IMR-90 (cell line): ENCODE measurements around the gene BEGAIN. TPM values are rescaled to one million over a fixed set of nuclear protein-coding genes. Genes with fewer than 3 reads are reported as not detected.

Source experiments
- ATAC-seq: fragments of 200-7000 bp; cut with Tn5 transposase; 2 replicates; pipeline ENCODE4 v1.9.1; 2020; ENCODE audit warnings: low read depth, mild to moderate bottlenecking, moderate library complexity
- BruUV-seq: library from RNA; stranded (reverse); fragments of 400-500 nt; replicated peaks from 2 replicates; lab custom pipeline; 2021; lab: Mats Ljungman, UMichigan
- CTCF ChIA-PET: fragments of 300-600 bp; formaldehyde crosslinking; extraction: SDS; loops from one replicate; lab custom pipeline; 2021; ENCODE audit warnings: antibody characterized with exemption; lab: Yijun Ruan, JAX
- POLR2A ChIA-PET: fragments of 300-600 bp; sonication (Branson Sonifier 250); formaldehyde crosslinking; loops from one replicate; lab custom pipeline; 2022; ENCODE audit warnings: antibody characterized with exemption; ENCODE audit not compliant: unreplicated experiment; lab: Charles Lee
- DNase-seq: peaks from one replicate; pipeline ENCODE4 v3.0.0; 2013
- H2AFZ ChIP-seq: replicated peaks from 2 replicates; pipeline ENCODE3; 2013; ENCODE audit warnings: low read length, mild to moderate bottlenecking; ENCODE audit not compliant: poor library complexity
- H2AK5ac ChIP-seq: 2 replicates; pipeline ENCODE4 v1.6.1; 2013; ENCODE audit warnings: low read depth, low read length, inconsistent platforms
- H2AK9ac ChIP-seq: replicated peaks from 2 replicates; pipeline ENCODE3; 2013; ENCODE audit warnings: mild to moderate bottlenecking, low read depth, low read length, moderate library complexity; ENCODE audit not compliant: poor library complexity
- H2BK120ac ChIP-seq: 2 replicates; pipeline ENCODE4 v1.6.1; 2013; ENCODE audit warnings: low read depth, low read length, inconsistent platforms
- H2BK15ac ChIP-seq: 3 replicates; pipeline ENCODE4 v1.6.1; 2013; ENCODE audit warnings: low read depth, low read length, inconsistent platforms
- H2BK20ac ChIP-seq: 2 replicates; pipeline ENCODE4 v1.6.1; 2013; ENCODE audit warnings: low read depth, mild to moderate bottlenecking, inconsistent platforms, low read length, moderate library complexity
- H2BK5ac ChIP-seq: 2 replicates; pipeline ENCODE4 v1.6.1; 2013; ENCODE audit warnings: mild to moderate bottlenecking, low read depth, low read length, inconsistent platforms; ENCODE audit not compliant: poor library complexity, severe bottlenecking
- H3K14ac ChIP-seq: replicated peaks from 2 replicates; pipeline ENCODE4 v1.6.1; 2013; ENCODE audit warnings: low read depth, low read length, inconsistent platforms
- H3K18ac ChIP-seq: 2 replicates; pipeline ENCODE4 v1.6.1; 2013; ENCODE audit warnings: low read depth, low read length, control low read depth
- H3K23ac ChIP-seq: 2 replicates; pipeline ENCODE4 v1.6.1; 2013; ENCODE audit warnings: low read depth, low read length, inconsistent platforms
- H3K27ac ChIP-seq: 2 replicates; pipeline ENCODE4 v1.5.1; 2013; ENCODE audit warnings: mild to moderate bottlenecking, control low read depth, low read length; ENCODE audit not compliant: insufficient read depth
- H3K27me3 ChIP-seq: 2 replicates; pipeline ENCODE4 v1.6.1; 2013; ENCODE audit warnings: low read length; ENCODE audit not compliant: control insufficient read depth, insufficient read depth
- H3K36me3 ChIP-seq: 2 replicates; pipeline ENCODE4 v1.6.1; 2013; ENCODE audit warnings: low read length, mixed read lengths; ENCODE audit not compliant: control insufficient read depth, insufficient read depth
- H3K4ac ChIP-seq: 2 replicates; pipeline ENCODE4 v1.6.1; 2013; ENCODE audit warnings: low read depth, low read length, inconsistent platforms
- H3K4me1 ChIP-seq: 2 replicates; pipeline ENCODE4 v1.6.1; 2013; ENCODE audit warnings: low read length, mixed read lengths; ENCODE audit not compliant: control insufficient read depth, insufficient read depth
- H3K4me2 ChIP-seq: 2 replicates; pipeline ENCODE4 v1.6.1; 2013; ENCODE audit warnings: low read depth, mild to moderate bottlenecking, control low read depth, low read length, moderate library complexity
- H3K4me3 ChIP-seq: 2 replicates; pipeline ENCODE4 v1.5.1; 2013; ENCODE audit warnings: low read depth, mild to moderate bottlenecking, control low read depth, low read length, moderate library complexity; ENCODE audit not compliant: insufficient read depth
- H3K56ac ChIP-seq: 2 replicates; pipeline ENCODE4 v1.6.1; 2013; ENCODE audit warnings: low read length, inconsistent platforms; ENCODE audit not compliant: insufficient read depth; ENCODE audit errors: extremely low read depth
- H3K79me1 ChIP-seq, 2 experiments: 2 replicates each; pipeline ENCODE4 v1.6.1; 2013; ENCODE audit warnings: low read length in 2 of 2, inconsistent platforms in 1 of 2, low read depth in 1 of 2
- H3K9ac ChIP-seq: 2 replicates; pipeline ENCODE4 v1.6.1; 2013; ENCODE audit warnings: low read depth, low read length, control low read depth
- H3K9me1 ChIP-seq: 2 replicates; pipeline ENCODE4 v1.6.1; 2013; ENCODE audit warnings: low read length, inconsistent platforms; ENCODE audit not compliant: insufficient read depth
- H3K9me3 ChIP-seq: 2 replicates; pipeline ENCODE4 v1.6.1; 2013; ENCODE audit warnings: low read length; ENCODE audit not compliant: control insufficient read depth, insufficient read depth
- H4K20me1 ChIP-seq: 2 replicates; pipeline ENCODE4 v1.6.1; 2013; ENCODE audit warnings: low read length, inconsistent platforms; ENCODE audit not compliant: insufficient read depth
- H4K5ac ChIP-seq: 2 replicates; pipeline ENCODE4 v1.6.1; 2013; ENCODE audit warnings: mild to moderate bottlenecking, low read depth, low read length, control low read depth
- H4K8ac ChIP-seq, 2 experiments: 2 replicates each; pipeline ENCODE4 v1.6.1; 2013; ENCODE audit warnings: low read depth in 2 of 2, low read length in 2 of 2, control low read depth in 1 of 2, inconsistent platforms in 1 of 2
- H4K91ac ChIP-seq: 2 replicates; pipeline ENCODE4 v1.6.1; 2013; ENCODE audit warnings: low read depth, low read length, inconsistent platforms; ENCODE audit not compliant: insufficient read depth
- MXI1 ChIP-seq: IDR thresholded peaks from 2 replicates; pipeline ENCODE4 v1.6.1; 2012; ENCODE audit warnings: low read depth, mild to moderate bottlenecking, low read length, moderate library complexity, borderline replicate concordance
- NFE2L2 ChIP-seq: fragments of 150-350 bp; IDR thresholded peaks from 2 replicates; pipeline ENCODE4 v1.6.1; 2016; ENCODE audit warnings: low read depth, mild to moderate bottlenecking, low read length
- RCOR1 ChIP-seq: IDR thresholded peaks from 2 replicates; pipeline ENCODE4 v1.6.1; 2012; ENCODE audit warnings: mild to moderate bottlenecking, low read length, improper control_type of control experiment; ENCODE audit not compliant: insufficient replicate concordance
- WGBS, 2 experiments: methylation state at CpG; one replicate each; pipeline versions ENCODE4 v1.1.5 to v1.1.7; 2013; ENCODE audit warnings: missing lambda C conversion rate in 2 of 2; ENCODE audit not compliant: insufficient read length in 1 of 2; ENCODE audit errors: extremely low coverage in 2 of 2; 5-methylcytosine and 5-hydroxymethylcytosine counted together
- dilution Hi-C: fragments of 300-500 bp; cut with HindIII; formaldehyde crosslinking; loops from one replicate; pipeline ENCODE4 v1.14.3; 2018; ENCODE audit warnings: low sequenced_read_pairs; ENCODE audit not compliant: unreplicated experiment
- in situ Hi-C: fragments of 300-500 bp; cut with MboI; formaldehyde crosslinking; loops from 3 replicates; pipeline ENCODE4 v1.14.3; 2019; ENCODE audit warnings: low sequenced_read_pairs, inconsistent platforms, mixed read lengths
- intact Hi-C: fragments of 100-400 bp; cut with micrococcal nuclease; formaldehyde crosslinking; loops from 2 replicates; pipeline ENCODE4 v1.10.0; 2022
- polyA plus RNA-seq, 3 experiments: library from polyadenylated mRNA; depleted of rRNA; stranded (reverse); fragments of >200 nt; gene quantifications; 2 replicates each; pipeline ENCODE4 v1.2.3, GENCODE V29; 2012; ENCODE audit warnings: low replicate concordance in 1 of 3
- total RNA-seq: library from RNA; depleted of rRNA; stranded (reverse); fragments of >200 nt; gene quantifications from 2 replicates; pipeline ENCODE4 v1.2.3, GENCODE V29; 2012

The BEGAIN gene
- total and polyA plus RNA-seq, 2 of the 4 experiments (the other 2 are of a cell fraction) = 0.18 to 0.99 TPM

DNA sequence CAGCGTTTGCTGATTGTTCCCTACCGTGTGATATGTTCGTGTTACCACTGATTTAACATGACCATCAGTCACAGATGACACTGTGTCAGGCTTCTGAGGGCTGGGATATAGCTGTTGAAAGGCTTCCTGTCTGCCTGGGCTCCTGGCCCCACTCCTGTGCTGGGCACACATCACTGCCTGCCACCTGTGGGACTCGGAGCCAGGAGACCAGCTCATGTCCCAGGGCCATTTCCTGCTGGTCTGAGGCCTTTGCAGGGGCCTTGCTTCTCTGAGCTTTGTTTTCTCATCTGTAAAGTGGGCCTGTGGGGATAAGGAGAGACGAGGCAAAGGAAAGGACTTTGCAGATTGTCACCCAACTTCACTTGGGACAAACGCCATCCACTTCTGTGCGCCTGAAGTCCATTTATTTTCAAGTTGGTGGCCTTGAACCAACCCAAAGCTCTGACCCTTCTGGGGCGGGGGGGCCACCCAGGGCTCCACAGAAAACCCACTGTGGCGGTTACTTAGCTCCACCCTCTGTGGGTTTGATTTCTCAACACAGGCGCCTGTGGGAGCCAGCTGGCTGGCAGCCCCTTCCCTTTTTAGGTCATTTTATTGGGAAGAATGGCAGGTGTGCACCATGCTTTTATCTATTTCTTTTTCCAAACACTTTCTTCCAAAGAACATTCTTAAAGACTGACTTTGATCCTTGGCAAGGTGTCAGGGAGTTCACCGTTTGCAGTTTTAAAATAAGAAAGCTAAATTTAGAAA, 54.1 kb downstream of the BEGAIN start (continued):
- no peak for TF ChIP-seq RCOR1

DNA sequence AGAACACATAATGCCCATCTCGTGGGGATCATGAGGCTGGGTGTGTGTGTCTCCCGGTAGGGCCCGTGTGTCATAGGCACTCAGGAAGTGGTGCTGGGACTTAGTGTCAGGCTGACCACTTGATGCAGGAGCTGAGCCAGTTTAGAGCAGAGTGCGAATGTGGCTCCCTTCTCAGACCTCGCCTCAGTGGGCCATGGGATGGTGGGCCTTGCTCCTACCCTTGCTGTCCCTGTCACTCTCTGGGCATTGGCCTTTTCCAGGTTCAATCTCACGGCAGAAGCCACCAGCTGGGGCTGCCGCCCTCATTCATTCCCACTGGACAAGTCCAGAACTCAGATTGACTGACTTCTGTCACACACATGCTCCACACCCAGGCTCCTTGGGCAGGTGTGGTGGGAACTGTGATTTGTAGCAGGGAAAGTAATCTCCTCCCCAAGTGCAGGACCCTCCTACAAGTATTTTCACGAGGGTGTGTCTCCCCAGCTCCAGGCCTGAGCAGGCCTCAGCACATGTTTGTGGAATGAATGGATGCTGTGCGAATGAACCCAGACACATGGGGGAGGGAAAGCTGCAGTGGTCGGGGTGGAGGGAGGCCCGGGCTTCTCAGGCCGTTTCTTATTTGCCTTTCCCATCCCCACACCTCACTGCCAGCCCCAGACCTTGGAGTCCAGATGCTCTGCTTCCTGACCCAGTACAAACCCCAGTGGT, 54.9 kb downstream of the BEGAIN start:
- H2BK5ac ChIP-seq = no peak overlapping the region
- no peak overlapping the region for H4K8ac ChIP-seq
- peaks cover 4% of the 10 kb centered on the region for H3K9me1 ChIP-seq
- no peak overlapping the region for H4K5ac ChIP-seq
- no peak overlapping the region for H2BK20ac ChIP-seq
- H2BK15ac ChIP-seq = no peak overlapping the region
- dilution Hi-C loops (no loop called here), in situ Hi-C loops (no loop called here), intact Hi-C loops (loop anchor here (5.0 kb wide), 1 partner anchor 295 kb away; the partner anchor contains the start of gene MEG3)
- H4K20me1 ChIP-seq = no peaks in the 10 kb centered on the region
- no TSS peak for BruUV-seq
- H2BK120ac ChIP-seq = no peak overlapping the region
- TF ChIP-seq NFE2L2 (no peak), MXI1 (peak; percentile 48; the same call in 1 of the 2 replicates)
- no peak overlapping the region for H3K4ac ChIP-seq
- DNase-seq (peak; percentile 13), ATAC-seq (peak; percentile 52; the same call in 1 of the 2 replicates)
- ChIA-PET POLR2A (no interaction called here), CTCF (interaction anchor here (0.5 kb wide), 1 partner anchor 17 kb away, joined by 3 read pairs; no protein-coding TSS in a partner anchor)
- H3K36me3 ChIP-seq = peaks cover 16% of the 10 kb centered on the region; the same call in 1 of the 2 replicates
- H3K9me3 ChIP-seq = no peaks in the 10 kb centered on the region
- H2AK5ac ChIP-seq = peak overlapping the region; percentile 50; the same call in 1 of the 2 replicates
- H4K91ac ChIP-seq = no peak overlapping the region
- H3K4me1 ChIP-seq = no peaks in the 10 kb centered on the region; the same call in 1 of the 2 replicates
- H2AK9ac ChIP-seq = peak overlapping the region; percentile 45
- H3K27me3 ChIP-seq = no peaks in the 10 kb centered on the region
- no peak overlapping the region for H3K4me3 ChIP-seq
- WGBS, 2 experiments = 100% methylated on average over 1 of the region's 12 CpGs; no CpG with 5 or more reads in 1 of the 2 experiments
- no peak overlapping the region for H3K18ac ChIP-seq
- no peak overlapping the region for H3K4me2 ChIP-seq
- no peak overlapping the region for H3K23ac ChIP-seq
- H3K27ac ChIP-seq = no peak overlapping the region
- no peaks in the 10 kb centered on the region for H3K79me1 ChIP-seq
- H3K14ac ChIP-seq = no peak overlapping the region
- no peak overlapping the region for H3K9ac ChIP-seq
- no peak overlapping the region for H3K56ac ChIP-seq
- peak overlapping the region; percentile 23 for H2AFZ ChIP-seq
